Upper lobe of left lung (tissue), 6 donors: ENCODE data around the gene BSN. TPM values are rescaled to one million over a fixed set of nuclear protein-coding genes. Genes with fewer than 3 reads are reported as not detected.
"Not testable (repeated sequence)": the region's sequence is repeated elsewhere in the genome, so short reads cannot be mapped to it uniquely, and the experiment has no call there.

Experiments
- ATAC-seq, 2 donors: fragments of 200-7000 bp; cut with Tn5 transposase; one replicate each; pipeline ENCODE4 v1.9.1; 2022; ENCODE audit warnings: mild to moderate bottlenecking in 2 of 2, moderate library complexity in 2 of 2; ENCODE audit not compliant: low FRiP score in 2 of 2
- DNase-seq, 2 donors: peaks; one replicate each; pipeline ENCODE4 v3.0.0-alpha.2; 2019 to 2020
- H3K27ac ChIP-seq, 4 donors: fragments of 200-600 bp; sonication (generic); one replicate each; pipeline ENCODE4 v1.5.1; 2016 to 2019
- H3K27me3 ChIP-seq, 4 donors: fragments of 200-600 bp; sonication (generic); one replicate each; pipeline ENCODE4 v1.5.1; 2017 to 2019
- H3K36me3 ChIP-seq, 4 donors: fragments of 200-600 bp; sonication (generic); one replicate each; pipeline ENCODE4 v1.5.1; 2016 to 2019
- H3K4me1 ChIP-seq, 4 donors: fragments of 200-600 bp; sonication (generic); one replicate each; pipeline ENCODE4 v1.5.1; 2018 to 2019
- H3K4me3 ChIP-seq, 4 donors: fragments of 200-600 bp; sonication (generic); one replicate each; pipeline ENCODE4 v1.5.1; 2017 to 2019; ENCODE audit warnings: mild to moderate bottlenecking in 2 of 4, moderate library complexity in 1 of 4
- H3K9me3 ChIP-seq, 4 donors: fragments of 200-600 bp; sonication (generic); one replicate each; pipeline ENCODE4 v1.5.1; 2018 to 2019
- CTCF ChIP-seq, 6 experiments: fragments of 450-650 bp in 4 of 6; fragments of 200-600 bp in 2 of 6; sonication (generic) in 2 of 6; IDR thresholded peaks; one replicate each; pipeline ENCODE4 v1.5.1; 2016 to 2019; ENCODE audit warnings: antibody characterized with exemption in 6 of 6
- EP300 ChIP-seq, 4 donors: sonication (generic); formaldehyde crosslinking; IDR thresholded peaks; one replicate each; pipeline ENCODE4 v1.5.1; 2017; ENCODE audit warnings: antibody characterized with exemption in 4 of 4, control low read depth in 2 of 4
- POLR2A ChIP-seq, 4 donors: fragments of 450-650 bp; IDR thresholded peaks; one replicate each; pipeline ENCODE4 v1.5.1; 2016 to 2017; ENCODE audit warnings: antibody characterized with exemption in 4 of 4, mild to moderate bottlenecking in 2 of 4
- POLR2AphosphoS5 ChIP-seq, 2 donors: sonication (generic); formaldehyde crosslinking; IDR thresholded peaks; one replicate each; pipeline ENCODE4 v1.5.1; 2017; ENCODE audit warnings: antibody characterized with exemption in 2 of 2
- WGBS, 2 donors: methylation state at CpG; one replicate each; pipeline ENCODE4 v1.1.5; 2017 to 2018; 5-methylcytosine and 5-hydroxymethylcytosine counted together
- total RNA-seq, 6 donors: library from RNA; depleted of rRNA in 4 of 6; stranded (reverse); fragments of >200 nt in 4 of 6; gene quantifications; one replicate each; pipeline versions ENCODE4 v1.1.0 to v1.2.1, GENCODE V29; 2016 to 2021
- donor health status: DM: no; HTN: no; CAD: no; lungs with moderate emphysema.
- donor health status: DM: no; HTN: yes; CAD: no; lungs with severe emphysema.

The BSN gene
- total RNA-seq, 6 donors from 2014 or later = 0.39 to 1.1 (median 0.72) TPM

- Histone ChIP-seq H3K9me3 (no peaks in the 10 kb centered on the region), H3K4me1 (peaks cover 24 to 50% (median 30%) of the 10 kb centered on the region in 4 donors), H3K36me3 (peaks cover 0 to 6% (median 2%) of the 10 kb centered on the region in 4 donors), H3K27me3 (no peaks in the 10 kb centered on the region), H3K4me3 (peak within 1 kb of the TSS; percentile 72 to 100 (median 95)), H3K27ac (peak within 1 kb of the TSS; percentile 56 to 90 (median 82))
- TF ChIP-seq POLR2A (IDR thresholded peaks at IDR 0.05) (peak in 2 of 4 donors; percentile 48 to 71), EP300 (IDR thresholded peaks at IDR 0.05) (no peak), POLR2AphosphoS5 (IDR thresholded peaks at IDR 0.05) (peak; percentile 60 to 89), CTCF (IDR thresholded peaks at IDR 0.05) (peak in 4 of 6 experiments; percentile 31 to 54 (median 50))
- WGBS, 2 donors = 0 to 4% methylated on average over 3 to 41 of the region's 66 CpGs
- ATAC-seq (peak; percentile 83 to 93), DNase-seq (peak; percentile 84 to 99)
These were observed 135.0 kb downstream of the BSN start, which contains the start of the genes MST1 and RNF123 for GRCh38 chr3:49689046-49689907. Gene MST1 (minus strand): TSS chr3:49689474. CDS start chr3:49688691, 783 bp downstream. Gene RNF123 (plus strand): TSS chr3:49689557. CDS start chr3:49691166, 1,609 bp downstream.

GRCh38 chr3:49689908-49690624 lies 135.8 kb downstream of the BSN start:
- DNase-seq, H3K9me3 ChIP-seq, ATAC-seq, H3K36me3 ChIP-seq, H3K27me3 ChIP-seq: not testable (repeated sequence)
- H3K27ac ChIP-seq = peak overlapping the region; percentile 56 to 90 (median 82)
- WGBS, 2 donors = 9 to 15% methylated on average over 14 to 16 of the region's 16 CpGs
- peak overlapping the region; percentile 72 to 100 (median 95) for H3K4me3 ChIP-seq
- H3K4me1 ChIP-seq = peaks cover 24 to 50% (median 30%) of the 10 kb centered on the region in 4 donors

GRCh38 chr3:49690856-49691255 lies 136.6 kb downstream of the BSN start:
- not testable (repeated sequence) for DNase-seq, H3K9me3 ChIP-seq, H3K4me3 ChIP-seq, H3K27me3 ChIP-seq, H3K36me3 ChIP-seq, H3K27ac ChIP-seq, ATAC-seq
- WGBS, 2 donors = 92 to 96% methylated on average over 3 of the region's 3 CpGs
- peaks cover 24 to 45% (median 29%) of the 10 kb centered on the region in 4 donors for H3K4me1 ChIP-seq

GRCh38 chr3:49691481-49691880 lies 137.2 kb downstream of the BSN start:
- not testable (repeated sequence) for DNase-seq, H3K27me3 ChIP-seq, ATAC-seq, H3K27ac ChIP-seq, H3K36me3 ChIP-seq, H3K9me3 ChIP-seq, H3K4me3 ChIP-seq
- 91 to 100% methylated on average over 1 to 3 of the region's 3 CpGs for WGBS, 2 donors
- peaks cover 21 to 39% (median 27%) of the 10 kb centered on the region in 4 donors for H3K4me1 ChIP-seq

GRCh38 chr3:49694409-49695070 lies 140.3 kb downstream of the BSN start:
- H3K4me3 ChIP-seq, H3K27ac ChIP-seq, H3K27me3 ChIP-seq, DNase-seq, ATAC-seq, H3K9me3 ChIP-seq: not testable (repeated sequence)
- H3K36me3 ChIP-seq = peaks cover 0 to 29% (median 23%) of the 10 kb centered on the region in 4 donors
- 58 to 61% methylated on average over 5 of the region's 6 CpGs for WGBS, 2 donors
- H3K4me1 ChIP-seq = peaks cover 12 to 22% (median 16%) of the 10 kb centered on the region in 4 donors

- ATAC-seq, DNase-seq, H3K4me3 ChIP-seq, H3K27ac ChIP-seq, H3K27me3 ChIP-seq, H3K9me3 ChIP-seq: not testable (repeated sequence)
- peaks cover 0 to 39% (median 30%) of the 10 kb centered on the region in 4 donors for H3K36me3 ChIP-seq
- WGBS, 2 donors = 92 to 100% methylated on average over 1 to 3 of the region's 4 CpGs
- peaks cover 6 to 15% (median 9%) of the 10 kb centered on the region in 4 donors for H3K4me1 ChIP-seq
These were observed 141.2 kb downstream of the BSN start for GRCh38 chr3:49695350-49696015.
